BLaER1 treated with 17β-estradiol and CSF1 and Interleukin-3, amounts not matched to agents 10 nM and 100 nM (cell line): Measurements from ENCODE around the gene TPGS2.
"Not testable (repeated sequence)": the region's sequence is repeated elsewhere in the genome, so short reads cannot be mapped to it uniquely, and the experiment has no call there.

Experiments used
- H3K27ac ChIP-seq, 11 experiments: shearing (Covaris generic); formaldehyde crosslinking; 2 replicates each; pipeline ENCODE4 v1.8.1; 2022
- H3K27me3 ChIP-seq, 11 experiments: shearing (Covaris generic); formaldehyde crosslinking; 2 replicates each; pipeline ENCODE4 v1.8.1; 2022
- H3K36me3 ChIP-seq, 11 experiments: shearing (Covaris generic); formaldehyde crosslinking; 2 replicates each; pipeline ENCODE4 v1.8.1; 2022
- H3K4me1 ChIP-seq, 10 experiments: shearing (Covaris generic); formaldehyde crosslinking; 2 replicates each; pipeline ENCODE4 v1.8.1; 2022
- H3K4me2 ChIP-seq, 11 experiments: shearing (Covaris generic); formaldehyde crosslinking; 2 replicates each; pipeline ENCODE4 v1.8.1; 2022
- H3K4me3 ChIP-seq, 10 experiments: shearing (Covaris generic); formaldehyde crosslinking; 2 replicates each; pipeline ENCODE4 v1.8.1; 2022
- H3K9ac ChIP-seq, 11 experiments: shearing (Covaris generic); formaldehyde crosslinking; 2 replicates each; pipeline ENCODE4 v1.8.1; 2022
- H3K9me3 ChIP-seq, 11 experiments: shearing (Covaris generic); formaldehyde crosslinking; replicated peaks in 1 of 11; 2 replicates each; pipeline ENCODE4 v1.8.1; 2022
- H4K20me1 ChIP-seq, 11 experiments: shearing (Covaris generic); formaldehyde crosslinking; 2 replicates each; pipeline ENCODE4 v1.8.1; 2022
- Cebpa-rat ChIP-seq, 11 experiments: shearing (Covaris generic); IDR thresholded peaks; 2 replicates each; pipeline ENCODE4 v1.8.1; 2022

Gene TPGS2

GRCh38 chr18:36828630-36829361, at the start of gene TPGS2, which contains the start of gene KIAA1328:
Gene TPGS2 (minus strand): TSS chr18:36829002. CDS start chr18:36828767, 235 bp downstream.
Gene KIAA1328 (plus strand): TSS chr18:36829127. CDS start chr18:36829139, 12 bp downstream.
- TF ChIP-seq Cebpa-rat (IDR thresholded peaks at IDR 0.05), result no peak
- H3K36me3 ChIP-seq, result peaks cover 0 to 27% (median 12%) of the 10 kb centered on the region in 11 experiments; a peak in 13 of 22 replicates
- no peaks in the 10 kb centered on the region for H3K27me3 ChIP-seq
- H3K27ac ChIP-seq, result peak within 1 kb of the TSS; percentile 55 to 89 (median 81)
- peak within 1 kb of the TSS; percentile 79 to 90 (median 85) for H3K4me2 ChIP-seq
- peak within 1 kb of the TSS; percentile 81 to 92 (median 87) for H3K9ac ChIP-seq
- peaks cover 0 to 17% (median 0%) of the 10 kb centered on the region in 11 experiments; a peak in 5 of 22 replicates for H3K9me3 ChIP-seq
- no peaks in the 10 kb centered on the region for H4K20me1 ChIP-seq
- peak within 1 kb of the TSS; percentile 79 to 98 (median 90) for H3K4me3 ChIP-seq
- peaks cover 22 to 29% (median 26%) of the 10 kb centered on the region in 10 experiments for H3K4me1 ChIP-seq

- not testable (repeated sequence) for H3K4me2 ChIP-seq, H3K4me3 ChIP-seq, H3K9ac ChIP-seq, H4K20me1 ChIP-seq, H3K27ac ChIP-seq, H3K4me1 ChIP-seq, H3K27me3 ChIP-seq
- H3K36me3 ChIP-seq, result peaks cover 0 to 15% (median 4%) of the 10 kb centered on the region in 11 experiments; a peak in 7 of 22 replicates
- peaks cover 10 to 24% (median 16%) of the 10 kb centered on the region in 11 experiments for H3K9me3 ChIP-seq
These were observed 45.0 kb upstream of the TPGS2 start for GRCh38 chr18:36873826-36874225.

GRCh38 chr18:36872329-36872728, 43.5 kb upstream of the TPGS2 start:
- Histone ChIP-seq H3K27me3 (no peaks in the 10 kb centered on the region), H3K27ac (no peak overlapping the region), H3K4me2 (no peak overlapping the region), H4K20me1 (no peaks in the 10 kb centered on the region), H3K4me3 (no peak overlapping the region), H3K9me3 (peaks cover 10 to 23% (median 16%) of the 10 kb centered on the region in 11 experiments), H3K9ac (no peak overlapping the region), H3K4me1 (no peaks in the 10 kb centered on the region), H3K36me3 (peaks cover 0 to 15% (median 4%) of the 10 kb centered on the region in 11 experiments; a peak in 7 of 22 replicates)
- no peak for TF ChIP-seq Cebpa-rat (IDR thresholded peaks at IDR 0.05)

GRCh38 chr18:36871801-36872200, 43.0 kb upstream of the TPGS2 start:
- Histone ChIP-seq H3K4me3 (no peak overlapping the region), H3K27ac (no peak overlapping the region), H3K4me2 (no peak overlapping the region), H3K36me3 (peaks cover 0 to 15% (median 4%) of the 10 kb centered on the region in 11 experiments; a peak in 7 of 22 replicates), H3K9ac (no peak overlapping the region), H3K9me3 (peaks cover 10 to 23% (median 16%) of the 10 kb centered on the region in 11 experiments), H4K20me1 (no peaks in the 10 kb centered on the region), H3K27me3 (no peaks in the 10 kb centered on the region), H3K4me1 (no peaks in the 10 kb centered on the region)
- no peak for TF ChIP-seq Cebpa-rat (IDR thresholded peaks at IDR 0.05)

- no peaks in the 10 kb centered on the region for H3K4me1 ChIP-seq
- H3K27me3 ChIP-seq, result no peaks in the 10 kb centered on the region
- H3K36me3 ChIP-seq, result peaks cover 0 to 8% (median 3%) of the 10 kb centered on the region in 11 experiments; a peak in 6 of 22 replicates
- H3K4me3 ChIP-seq, result no peak overlapping the region
- no peak overlapping the region for H3K4me2 ChIP-seq
- TF ChIP-seq Cebpa-rat (IDR thresholded peaks at IDR 0.05), result no peak
- no peaks in the 10 kb centered on the region for H4K20me1 ChIP-seq
- peaks cover 0 to 4% (median 0%) of the 10 kb centered on the region in 11 experiments; a peak in 2 of 22 replicates for H3K9me3 ChIP-seq
- no peak overlapping the region for H3K27ac ChIP-seq
- H3K9ac ChIP-seq, result no peak overlapping the region
These were observed 38.3 kb upstream of the TPGS2 start for GRCh38 chr18:36867056-36867455.

- Histone ChIP-seq H3K9ac (no peak overlapping the region), H3K4me3 (no peak overlapping the region), H3K9me3 (no peaks in the 10 kb centered on the region), H3K36me3 (peaks cover 0 to 14% (median 3%) of the 10 kb centered on the region in 11 experiments; a peak in 8 of 22 replicates), H3K27ac (no peak overlapping the region), H3K4me2 (no peak overlapping the region), H3K4me1 (no peaks in the 10 kb centered on the region), H3K27me3 (no peaks in the 10 kb centered on the region), H4K20me1 (no peaks in the 10 kb centered on the region)
- TF ChIP-seq Cebpa-rat (IDR thresholded peaks at IDR 0.05), result no peak
These were observed 33.4 kb upstream of the TPGS2 start for GRCh38 chr18:36862182-36862581.

GRCh38 chr18:36856815-36857214, 28.0 kb upstream of the TPGS2 start:
- peaks cover 15 to 33% (median 21%) of the 10 kb centered on the region in 11 experiments for H3K36me3 ChIP-seq
- peaks cover 9 to 22% (median 12%) of the 10 kb centered on the region in 11 experiments for H3K9me3 ChIP-seq
- H4K20me1 ChIP-seq, result no peaks in the 10 kb centered on the region
- no peak overlapping the region for H3K4me3 ChIP-seq
- H3K4me1 ChIP-seq, result no peaks in the 10 kb centered on the region
- H3K9ac ChIP-seq, result no peak overlapping the region
- H3K4me2 ChIP-seq, result no peak overlapping the region
- H3K27me3 ChIP-seq, result no peaks in the 10 kb centered on the region
- no peak for TF ChIP-seq Cebpa-rat (IDR thresholded peaks at IDR 0.05)
- no peak overlapping the region for H3K27ac ChIP-seq

- no peak overlapping the region for H3K4me3 ChIP-seq
- H3K27me3 ChIP-seq, result no peaks in the 10 kb centered on the region
- no peak overlapping the region for H3K4me2 ChIP-seq
- H4K20me1 ChIP-seq, result no peaks in the 10 kb centered on the region
- H3K9ac ChIP-seq, result no peak overlapping the region
- H3K4me1 ChIP-seq, result no peaks in the 10 kb centered on the region
- no peak for TF ChIP-seq Cebpa-rat (IDR thresholded peaks at IDR 0.05)
- H3K36me3 ChIP-seq, result peaks cover 15 to 34% (median 18%) of the 10 kb centered on the region in 11 experiments
- no peak overlapping the region for H3K27ac ChIP-seq
- peaks cover 11 to 24% (median 14%) of the 10 kb centered on the region in 11 experiments for H3K9me3 ChIP-seq
These were observed 22.4 kb upstream of the TPGS2 start for GRCh38 chr18:36851202-36851590.

- no peak overlapping the region for H3K4me3 ChIP-seq
These were observed 21.9 kb upstream of the TPGS2 start for GRCh38 chr18:36850527-36851201.

More at GRCh38 chr18:36850527-36851201, 21.9 kb upstream of the TPGS2 start:
- Histone ChIP-seq H3K9ac (no peak overlapping the region), H3K4me2 (no peak overlapping the region), H3K9me3 (peaks cover 11 to 24% (median 14%) of the 10 kb centered on the region in 11 experiments), H4K20me1 (no peaks in the 10 kb centered on the region), H3K4me1 (no peaks in the 10 kb centered on the region), H3K27me3 (no peaks in the 10 kb centered on the region), H3K36me3 (peaks cover 15 to 34% (median 18%) of the 10 kb centered on the region in 11 experiments), H3K27ac (no peak overlapping the region)
- no peak for TF ChIP-seq Cebpa-rat (IDR thresholded peaks at IDR 0.05)
